SK-N-SH (cell line): Measurements from ENCODE around the gene C12orf60.

Experiments
- ELF1 ChIP-seq: IDR thresholded peaks from 2 replicates; pipeline ENCODE4 v1.4.0; 2012
- FOXJ3 ChIP-seq: sonication (generic); formaldehyde crosslinking; IDR thresholded peaks from 2 replicates; pipeline ENCODE4 v1.5.1; 2020; ENCODE audit warnings: mild to moderate bottlenecking, missing genetic modification reagents
- TF ChIP-seq, protein P1 (sequence below): fragments of 200-600 bp; sonication (generic); IDR thresholded peaks from 2 replicates; pipeline ENCODE4 v1.6.1; 2017; ENCODE audit warnings: antibody characterized with exemption, mild to moderate bottlenecking, moderate library complexity

- TF ChIP-seq, protein P1, sequence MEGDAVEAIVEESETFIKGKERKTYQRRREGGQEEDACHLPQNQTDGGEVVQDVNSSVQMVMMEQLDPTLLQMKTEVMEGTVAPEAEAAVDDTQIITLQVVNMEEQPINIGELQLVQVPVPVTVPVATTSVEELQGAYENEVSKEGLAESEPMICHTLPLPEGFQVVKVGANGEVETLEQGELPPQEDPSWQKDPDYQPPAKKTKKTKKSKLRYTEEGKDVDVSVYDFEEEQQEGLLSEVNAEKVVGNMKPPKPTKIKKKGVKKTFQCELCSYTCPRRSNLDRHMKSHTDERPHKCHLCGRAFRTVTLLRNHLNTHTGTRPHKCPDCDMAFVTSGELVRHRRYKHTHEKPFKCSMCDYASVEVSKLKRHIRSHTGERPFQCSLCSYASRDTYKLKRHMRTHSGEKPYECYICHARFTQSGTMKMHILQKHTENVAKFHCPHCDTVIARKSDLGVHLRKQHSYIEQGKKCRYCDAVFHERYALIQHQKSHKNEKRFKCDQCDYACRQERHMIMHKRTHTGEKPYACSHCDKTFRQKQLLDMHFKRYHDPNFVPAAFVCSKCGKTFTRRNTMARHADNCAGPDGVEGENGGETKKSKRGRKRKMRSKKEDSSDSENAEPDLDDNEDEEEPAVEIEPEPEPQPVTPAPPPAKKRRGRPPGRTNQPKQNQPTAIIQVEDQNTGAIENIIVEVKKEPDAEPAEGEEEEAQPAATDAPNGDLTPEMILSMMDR, result no peak
- TF ChIP-seq ELF1 (no peak), FOXJ3 (no peak)
Observed at GRCh38 chr12:14780859-14781258, 22.6 kb upstream of the C12orf60 start.
